ENCODE measurements around the gene LCE3B. TPM values are rescaled to one million over a fixed set of nuclear protein-coding genes. Genes with fewer than 3 reads are reported as not detected.

Gene LCE3B, protein sequence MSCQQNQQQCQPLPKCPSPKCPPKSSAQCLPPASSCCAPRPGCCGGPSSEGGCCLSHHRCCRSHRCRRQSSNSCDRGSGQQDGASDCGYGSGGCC
- polyA plus RNA-seq (2012; rRNA removed): not detected in 2 replicates
- polyA plus RNA-seq (2012; cell fraction: cytosol; rRNA removed): not detected in 2 replicates
- not detected in 2 replicates for polyA plus RNA-seq (2012; cell fraction: nucleus; rRNA removed)

DNA sequence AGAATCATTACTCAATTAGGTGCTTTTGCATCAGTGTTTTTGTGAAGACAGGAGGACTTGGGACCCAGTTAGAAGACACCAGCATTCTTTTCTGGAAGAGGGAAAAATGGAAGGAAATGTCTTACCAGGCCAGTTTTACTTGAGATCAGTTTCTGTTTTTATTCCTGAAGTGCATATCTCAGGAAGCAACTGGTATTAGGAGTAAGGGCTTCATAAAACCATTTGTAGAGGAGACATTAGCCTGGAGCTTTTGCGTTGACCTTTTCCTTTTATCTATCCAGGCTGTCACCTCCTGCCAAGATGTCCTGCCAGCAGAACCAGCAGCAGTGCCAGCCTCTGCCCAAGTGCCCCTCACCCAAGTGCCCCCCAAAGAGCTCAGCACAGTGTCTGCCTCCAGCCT is at the start of gene LCE3B:
TSS of gene LCE3B (plus strand) at position 301 of the 400 bp plus-strand sequence. CDS start at position 301, 0 bp downstream.
- Histone ChIP-seq H3F3A (replicated peaks; ENCODE audit: insufficient read depth) (no peaks in the 10 kb centered on the region), H3K9me3 (peaks cover 8% of the 10 kb centered on the region; the same call in 1 of the 2 replicates), H3K9ac (no peak within 1 kb of the TSS), H3K36me3 (replicated peaks in 1 of 2; ENCODE audit: control insufficient read depth in 1 of 2, insufficient read depth in 2 of 2, low read length in 1 of 2) (no peaks in the 10 kb centered on the region), H3K4me2 (no peak within 1 kb of the TSS), H4K20me1 (ENCODE audit: insufficient read depth) (no peaks in the 10 kb centered on the region), H3K4me3 (ENCODE audit: low read depth in 2 of 2, low read length in 1 of 2) (no peak within 1 kb of the TSS), H3K27me3 (ENCODE audit: insufficient read depth) (no peaks in the 10 kb centered on the region), H2AFZ (ENCODE audit: low read depth) (no peak within 1 kb of the TSS), H3K4me1 (ENCODE audit: control insufficient read depth in 1 of 2, insufficient read depth in 2 of 2, low read depth in 1 of 2, low read length in 1 of 2) (no peaks in the 10 kb centered on the region), H3K79me2 (ENCODE audit: insufficient read depth) (no peaks in the 10 kb centered on the region), H3K27ac (ENCODE audit: low read depth in 2 of 2, low read length in 1 of 2) (no peak within 1 kb of the TSS), H3K9me2 (no peaks in the 10 kb centered on the region)
- TF ChIP-seq FOSL2 (IDR thresholded peaks at IDR 0.05; ENCODE audit: borderline replicate concordance, low read depth): no peak
- TF ChIP-seq, protein P1, sequence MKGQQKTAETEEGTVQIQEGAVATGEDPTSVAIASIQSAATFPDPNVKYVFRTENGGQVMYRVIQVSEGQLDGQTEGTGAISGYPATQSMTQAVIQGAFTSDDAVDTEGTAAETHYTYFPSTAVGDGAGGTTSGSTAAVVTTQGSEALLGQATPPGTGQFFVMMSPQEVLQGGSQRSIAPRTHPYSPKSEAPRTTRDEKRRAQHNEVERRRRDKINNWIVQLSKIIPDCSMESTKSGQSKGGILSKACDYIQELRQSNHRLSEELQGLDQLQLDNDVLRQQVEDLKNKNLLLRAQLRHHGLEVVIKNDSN (IDR thresholded peaks at IDR 0.05; ENCODE audit: borderline replicate concordance, low read depth): no peak
- TF ChIP-seq GATA2 (CRISPR knock-in tag; IDR thresholded peaks at IDR 0.05): no peak
- no peak for TF ChIP-seq GABPA (IDR thresholded peaks at IDR 0.05; ENCODE audit: low read depth)
- no peak for TF ChIP-seq RXRA (IDR thresholded peaks at IDR 0.05; ENCODE audit: borderline replicate concordance, low read depth)
- TF ChIP-seq TCF12 (IDR thresholded peaks at IDR 0.05): no peak
- TF ChIP-seq, protein P2, sequence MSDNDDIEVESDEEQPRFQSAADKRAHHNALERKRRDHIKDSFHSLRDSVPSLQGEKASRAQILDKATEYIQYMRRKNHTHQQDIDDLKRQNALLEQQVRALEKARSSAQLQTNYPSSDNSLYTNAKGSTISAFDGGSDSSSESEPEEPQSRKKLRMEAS (IDR thresholded peaks at IDR 0.05; ENCODE audit: low read depth): no peak
- ChIA-PET POLR2A (no interaction called here), CTCF (no interaction called here)
- WGBS (ENCODE audit: low lambda C conversion rate): 0% methylated on average over 1 of the region's 1 CpG
- DNase-seq: no peak

DNA sequence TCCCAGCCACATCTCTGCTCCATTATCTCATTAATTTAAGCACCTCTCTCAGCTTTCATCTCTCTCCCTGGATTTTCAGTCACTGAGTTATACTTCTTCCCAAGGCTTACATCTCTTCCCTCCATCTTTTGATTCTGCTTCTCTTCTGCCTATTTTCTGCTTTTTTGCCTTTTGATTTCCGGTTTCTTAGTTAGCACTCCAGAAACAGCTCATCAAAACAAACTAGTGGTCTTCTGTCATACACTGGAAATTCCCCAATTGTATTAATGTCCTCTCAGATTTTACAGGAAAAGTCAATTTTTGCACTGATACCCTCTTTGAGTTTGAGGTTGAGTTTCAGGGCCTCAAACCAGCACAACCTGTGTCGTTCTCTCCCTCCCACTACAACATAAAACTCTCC is 48.5 kb upstream of the LCE3B start:
- TF ChIP-seq SIN3A (IDR thresholded peaks at IDR 0.05; ENCODE audit: borderline replicate concordance, low read depth, low read length): no peak
- TF ChIP-seq, protein P1 (IDR thresholded peaks at IDR 0.05; ENCODE audit: borderline replicate concordance, low read depth): no peak
- TF ChIP-seq, protein P3, sequence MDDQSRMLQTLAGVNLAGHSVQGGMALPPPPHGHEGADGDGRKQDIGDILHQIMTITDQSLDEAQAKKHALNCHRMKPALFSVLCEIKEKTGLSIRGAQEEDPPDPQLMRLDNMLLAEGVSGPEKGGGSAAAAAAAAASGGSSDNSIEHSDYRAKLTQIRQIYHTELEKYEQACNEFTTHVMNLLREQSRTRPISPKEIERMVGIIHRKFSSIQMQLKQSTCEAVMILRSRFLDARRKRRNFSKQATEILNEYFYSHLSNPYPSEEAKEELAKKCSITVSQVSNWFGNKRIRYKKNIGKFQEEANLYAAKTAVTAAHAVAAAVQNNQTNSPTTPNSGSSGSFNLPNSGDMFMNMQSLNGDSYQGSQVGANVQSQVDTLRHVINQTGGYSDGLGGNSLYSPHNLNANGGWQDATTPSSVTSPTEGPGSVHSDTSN (IDR thresholded peaks at IDR 0.05): no peak
- no peak for TF ChIP-seq YY1 (IDR thresholded peaks at IDR 0.05; ENCODE audit: low read depth)
- Histone ChIP-seq H3K27ac (ENCODE audit: low read depth in 2 of 2, low read length in 1 of 2) (no peak overlapping the region), H2AFZ (ENCODE audit: low read depth) (no peak overlapping the region), H3K4me1 (ENCODE audit: control insufficient read depth in 1 of 2, insufficient read depth in 2 of 2, low read depth in 1 of 2, low read length in 1 of 2) (no peaks in the 10 kb centered on the region), H3K9me3 (no peaks in the 10 kb centered on the region), H3K27me3 (ENCODE audit: insufficient read depth) (no peaks in the 10 kb centered on the region), H4K20me1 (ENCODE audit: insufficient read depth) (no peaks in the 10 kb centered on the region), H3K9ac (no peak overlapping the region), H3K9me2 (no peaks in the 10 kb centered on the region), H3K79me2 (ENCODE audit: insufficient read depth) (no peaks in the 10 kb centered on the region), H3K36me3 (replicated peaks in 1 of 2; ENCODE audit: control insufficient read depth in 1 of 2, insufficient read depth in 2 of 2, low read length in 1 of 2) (no peaks in the 10 kb centered on the region), H3K4me3 (ENCODE audit: low read depth in 2 of 2, low read length in 1 of 2) (no peak overlapping the region), H3K4me2 (no peak overlapping the region), H3F3A (replicated peaks; ENCODE audit: insufficient read depth) (no peaks in the 10 kb centered on the region)
- 6% methylated on average over 2 of the region's 2 CpGs for WGBS (ENCODE audit: low lambda C conversion rate)
- CTCF ChIA-PET: interaction anchor here (1.2 kb wide), 1 partner anchor 32 kb away, joined by 3 read pairs; no protein-coding TSS in a partner anchor
- no peak for DNase-seq
- POLR2A ChIA-PET: no interaction called here

All from SK-N-SH (cell line).